ENCODE measurements around the gene VAMP5.

The VAMP5 gene

GRCh38 chr2:85561280-85562212, 22.7 kb upstream of the VAMP5 start, which contains the start of gene GGCX:
GGCX (minus strand) TSS chr2:85561493; CDS start chr2:85561428, 65 bp downstream.
- peak; percentile 38 for TF ChIP-seq CTCF (IDR thresholded peaks at IDR 0.05)

GRCh38 chr2:85564144-85564563, 20.1 kb upstream of the VAMP5 start:
- TF ChIP-seq CTCF (IDR thresholded peaks at IDR 0.05): no peak
- Histone ChIP-seq H3K9ac (no peak overlapping the region), H3K79me2 (no peaks in the 10 kb centered on the region), H2AFZ (no peak overlapping the region), H3K4me3 (ENCODE audit: low read depth, low read length) (no peak overlapping the region), H3K9me3 (ENCODE audit: control insufficient read depth, low read length) (no peaks in the 10 kb centered on the region), H3K4me2 (ENCODE audit: low read length) (no peak overlapping the region), H3K4me1 (peaks cover 2% of the 10 kb centered on the region), H3K36me3 (ENCODE audit: control insufficient read depth, insufficient read depth, low read length) (no peaks in the 10 kb centered on the region), H3K27me3 (ENCODE audit: control insufficient read depth, insufficient read depth, low read length) (no peaks in the 10 kb centered on the region), H3K27ac (no peak overlapping the region)

More at GRCh38 chr2:85561280-85562212, 22.7 kb upstream of the VAMP5 start, which contains the start of gene GGCX:
- Histone ChIP-seq H3K9ac (peak within 1 kb of the TSS; percentile 14), H3K79me2 (no peaks in the 10 kb centered on the region), H3K9me3 (ENCODE audit: control insufficient read depth, low read length) (no peaks in the 10 kb centered on the region), H3K4me3 (ENCODE audit: low read depth, low read length) (peak within 1 kb of the TSS; percentile 73), H3K27ac (peak within 1 kb of the TSS; percentile 73), H3K4me1 (peaks cover 2% of the 10 kb centered on the region), H3K27me3 (ENCODE audit: control insufficient read depth, insufficient read depth, low read length) (no peaks in the 10 kb centered on the region), H3K36me3 (ENCODE audit: control insufficient read depth, insufficient read depth, low read length) (no peaks in the 10 kb centered on the region), H2AFZ (peak within 1 kb of the TSS; percentile 77), H3K4me2 (ENCODE audit: low read length) (peak within 1 kb of the TSS; percentile 83)

GRCh38 chr2:85566265-85566664, 18.0 kb upstream of the VAMP5 start:
- Histone ChIP-seq H3K27me3 (ENCODE audit: control insufficient read depth, insufficient read depth, low read length) (no peaks in the 10 kb centered on the region), H3K4me1 (no peaks in the 10 kb centered on the region), H3K36me3 (ENCODE audit: control insufficient read depth, insufficient read depth, low read length) (no peaks in the 10 kb centered on the region), H2AFZ (no peak overlapping the region), H3K79me2 (no peaks in the 10 kb centered on the region), H3K9me3 (ENCODE audit: control insufficient read depth, low read length) (no peaks in the 10 kb centered on the region), H3K27ac (no peak overlapping the region), H3K4me2 (ENCODE audit: low read length) (no peak overlapping the region), H3K9ac (no peak overlapping the region), H3K4me3 (ENCODE audit: low read depth, low read length) (no peak overlapping the region)
- TF ChIP-seq CTCF (IDR thresholded peaks at IDR 0.05): no peak

GRCh38 chr2:85575739-85576138, 8.5 kb upstream of the VAMP5 start:
- Histone ChIP-seq H3K36me3 (ENCODE audit: control insufficient read depth, insufficient read depth, low read length) (no peaks in the 10 kb centered on the region), H3K9ac (no peak overlapping the region), H3K27ac (peak overlapping the region; percentile 88), H3K4me3 (ENCODE audit: low read depth, low read length) (no peak overlapping the region), H3K79me2 (peaks cover 2% of the 10 kb centered on the region), H2AFZ (peak overlapping the region; percentile 75), H3K4me1 (peaks cover 15% of the 10 kb centered on the region), H3K4me2 (ENCODE audit: low read length) (no peak overlapping the region), H3K9me3 (ENCODE audit: control insufficient read depth, low read length) (no peaks in the 10 kb centered on the region), H3K27me3 (ENCODE audit: control insufficient read depth, insufficient read depth, low read length) (no peaks in the 10 kb centered on the region)
- TF ChIP-seq CTCF (IDR thresholded peaks at IDR 0.05): no peak
